Right lobe of liver (tissue), 6 donors: ENCODE data around the gene SCEL. TPM values are rescaled to one million over a fixed set of nuclear protein-coding genes. Genes with fewer than 3 reads are reported as not detected.

Experiments
- ATAC-seq, 4 donors: fragments of 200-7000 bp; cut with Tn5 transposase; one replicate each; pipeline ENCODE4 v1.9.1; 2020; ENCODE audit warnings: mild to moderate bottlenecking in 4 of 4, moderate library complexity in 4 of 4
- DNase-seq, 3 donors: peaks; one replicate each; pipeline ENCODE4 v3.0.0-alpha.2; 2020
- H3K27ac ChIP-seq, 3 donors: fragments of 200-600 bp; one replicate each; pipeline ENCODE4 v1.8.0; 2022
- H3K27me3 ChIP-seq, 2 donors: fragments of 200-600 bp; one replicate each; pipeline ENCODE4 v1.8.0; 2022
- H3K36me3 ChIP-seq, 4 donors: fragments of 200-600 bp; sonication (generic) in 1 of 4; one replicate each; pipeline versions ENCODE4 v1.5.1 to v1.8.0; 2017 to 2022; ENCODE audit warnings: control low read depth in 1 of 4
- H3K4me1 ChIP-seq, 4 donors: fragments of 200-600 bp; sonication (generic) in 1 of 4; one replicate each; pipeline versions ENCODE4 v1.5.1 to v1.8.0; 2017 to 2022; ENCODE audit warnings: control low read depth in 1 of 4
- H3K4me3 ChIP-seq, 3 donors: fragments of 200-600 bp; one replicate each; pipeline ENCODE4 v1.8.0; 2022
- H3K9me3 ChIP-seq, 4 donors: fragments of 200-600 bp; sonication (generic) in 1 of 4; one replicate each; pipeline versions ENCODE4 v1.5.1 to v1.8.0; 2017 to 2022; ENCODE audit warnings: control low read depth in 1 of 4
- POLR2A ChIP-seq: fragments of 450-650 bp; IDR thresholded peaks from one replicate; pipeline ENCODE4 v1.6.1; 2017; ENCODE audit warnings: antibody characterized with exemption, mild to moderate bottlenecking
- WGBS: methylation state at CpG from one replicate; pipeline ENCODE4 v1.1.6; 2018; ENCODE audit warnings: low coverage, low lambda C conversion rate; ENCODE audit not compliant: insufficient coverage; ENCODE audit errors: missing lambda C conversion rate; 5-methylcytosine and 5-hydroxymethylcytosine counted together
- intact Hi-C, 2 donors: fragments of 100-400 bp; cut with DNase I; formaldehyde crosslinking; loops; one replicate each; pipeline versions ENCODE4 v1.11.2 to v1.14.1; 2022
- total RNA-seq, 6 experiments: library from RNA; depleted of rRNA in 2 of 6; stranded (reverse); fragments of >200 nt in 2 of 6; fragmentation: NEBNext Ultra II Directional in 3 of 6; extraction: Animal tissue kit (Norgen Biotek cat#: 25700) in 3 of 6; gene quantifications; one replicate each; pipeline versions ENCODE4 v1.1.0 to v1.2.4, GENCODE V29; 2016 to 2023
- TF ChIP-seq, protein P1 (sequence below), 4 donors: fragments of 200-600 bp in 3 of 4; fragments of 450-650 bp in 1 of 4; IDR thresholded peaks; one replicate each; pipeline versions ENCODE4 v1.5.1 to v1.8.0; 2016 to 2022; ENCODE audit warnings: antibody characterized with exemption in 4 of 4, mild to moderate bottlenecking in 2 of 4
- donor health status: DM: no; HTN: yes; CAD: no.
- donor health status: DM: no; HTN: no; CAD: no.
- donor health status: DM: no; HTN: no; CAD: no.
- donor health status: DM: no; HTN: yes; CAD: no.
- donor health status: DM: no; HTN: yes; CAD: no.

SCEL gene
- total RNA-seq, 6 experiments from 2014 or later, result not detected

DNA sequence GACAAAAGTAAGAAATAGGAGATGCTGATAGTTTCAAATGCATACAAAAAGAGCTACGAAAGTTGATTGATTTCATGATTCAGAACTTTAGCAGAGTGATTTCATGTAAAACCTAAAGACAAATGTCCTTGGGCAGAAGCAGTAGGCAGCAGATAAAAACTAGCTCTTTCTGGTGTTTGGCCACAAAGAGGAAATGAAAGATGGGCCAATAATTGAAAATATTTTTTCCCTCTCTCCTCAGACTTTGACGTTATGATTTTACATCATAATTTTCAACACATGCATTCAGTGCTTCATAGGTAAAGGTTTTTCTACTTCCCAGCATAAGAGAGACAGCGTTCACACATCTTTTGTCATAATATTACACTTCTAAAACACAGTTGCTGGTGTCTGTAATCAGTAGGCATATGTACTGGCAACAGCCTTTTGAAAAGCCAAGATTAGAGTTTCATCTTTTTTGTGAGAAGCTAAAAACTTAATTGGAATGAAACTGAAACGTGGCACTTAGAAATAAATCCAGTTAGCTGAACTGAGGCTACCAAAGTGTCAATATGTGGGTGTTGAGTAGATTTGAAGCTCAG lies 9.3 kb downstream of the SCEL start:
- no peak for DNase-seq
- no peak for ATAC-seq
- intact Hi-C loops, result no loop called here
- WGBS, result 19% methylated on average over 4 of the region's 4 CpGs
- Histone ChIP-seq H3K36me3 (no peaks in the 10 kb centered on the region), H3K4me1 (no peaks in the 10 kb centered on the region), H3K9me3 (no peaks in the 10 kb centered on the region), H3K27ac (no peak overlapping the region), H3K27me3 (no peaks in the 10 kb centered on the region), H3K4me3 (no peak overlapping the region)
- TF ChIP-seq POLR2A, result no peak
- TF ChIP-seq, protein P1, sequence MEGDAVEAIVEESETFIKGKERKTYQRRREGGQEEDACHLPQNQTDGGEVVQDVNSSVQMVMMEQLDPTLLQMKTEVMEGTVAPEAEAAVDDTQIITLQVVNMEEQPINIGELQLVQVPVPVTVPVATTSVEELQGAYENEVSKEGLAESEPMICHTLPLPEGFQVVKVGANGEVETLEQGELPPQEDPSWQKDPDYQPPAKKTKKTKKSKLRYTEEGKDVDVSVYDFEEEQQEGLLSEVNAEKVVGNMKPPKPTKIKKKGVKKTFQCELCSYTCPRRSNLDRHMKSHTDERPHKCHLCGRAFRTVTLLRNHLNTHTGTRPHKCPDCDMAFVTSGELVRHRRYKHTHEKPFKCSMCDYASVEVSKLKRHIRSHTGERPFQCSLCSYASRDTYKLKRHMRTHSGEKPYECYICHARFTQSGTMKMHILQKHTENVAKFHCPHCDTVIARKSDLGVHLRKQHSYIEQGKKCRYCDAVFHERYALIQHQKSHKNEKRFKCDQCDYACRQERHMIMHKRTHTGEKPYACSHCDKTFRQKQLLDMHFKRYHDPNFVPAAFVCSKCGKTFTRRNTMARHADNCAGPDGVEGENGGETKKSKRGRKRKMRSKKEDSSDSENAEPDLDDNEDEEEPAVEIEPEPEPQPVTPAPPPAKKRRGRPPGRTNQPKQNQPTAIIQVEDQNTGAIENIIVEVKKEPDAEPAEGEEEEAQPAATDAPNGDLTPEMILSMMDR (IDR thresholded peaks at IDR 0.05), result no peak

- H3K27me3 ChIP-seq, result no peaks in the 10 kb centered on the region
- intact Hi-C loops, result no loop called here
- H3K4me3 ChIP-seq, result no peak overlapping the region
- H3K9me3 ChIP-seq, result no peaks in the 10 kb centered on the region
- no peaks in the 10 kb centered on the region for H3K36me3 ChIP-seq
- no peak overlapping the region for H3K27ac ChIP-seq
- DNase-seq (no peak), ATAC-seq (no peak)
- 59% methylated on average over 3 of the region's 3 CpGs for WGBS
- H3K4me1 ChIP-seq, result no peaks in the 10 kb centered on the region
- TF ChIP-seq, protein P1 (IDR thresholded peaks at IDR 0.05), result no peak
- no peak for TF ChIP-seq POLR2A
Observed at GRCh38 chr13:77545626-77546412, 10.3 kb downstream of the SCEL start.

GRCh38 chr13:77548095-77548494 lies 12.6 kb downstream of the SCEL start:
- ATAC-seq (no peak), DNase-seq (no peak)
- Histone ChIP-seq H3K27me3 (no peaks in the 10 kb centered on the region), H3K4me1 (no peaks in the 10 kb centered on the region), H3K36me3 (no peaks in the 10 kb centered on the region), H3K4me3 (no peak overlapping the region), H3K9me3 (no peaks in the 10 kb centered on the region), H3K27ac (no peak overlapping the region)
- TF ChIP-seq, protein P1 (IDR thresholded peaks at IDR 0.05), result no peak
- TF ChIP-seq POLR2A, result no peak
- intact Hi-C loops, result no loop called here
- 40% methylated on average over 1 of the region's 1 CpG for WGBS

GRCh38 chr13:77548594-77548993 lies 13.1 kb downstream of the SCEL start:
- DNase-seq (no peak), ATAC-seq (no peak)
- 61% methylated on average over 3 of the region's 3 CpGs for WGBS

More at GRCh38 chr13:77548594-77548993, 13.1 kb downstream of the SCEL start:
- TF ChIP-seq, protein P1 (IDR thresholded peaks at IDR 0.05), result no peak
- TF ChIP-seq POLR2A, result no peak
- no peaks in the 10 kb centered on the region for H3K4me1 ChIP-seq
- H3K27me3 ChIP-seq, result no peaks in the 10 kb centered on the region
- no peaks in the 10 kb centered on the region for H3K9me3 ChIP-seq
- intact Hi-C loops, result no loop called here
- H3K36me3 ChIP-seq, result no peaks in the 10 kb centered on the region
- H3K4me3 ChIP-seq, result no peak overlapping the region
- H3K27ac ChIP-seq, result no peak overlapping the region
